HepG2 (cell line): ENCODE data around the gene CDH23. TPM values are rescaled to one million over a fixed set of nuclear protein-coding genes. Genes with fewer than 3 reads are reported as not detected.

Experiments
- ATAC-seq: fragments of 200-7000 bp; cut with Tn5 transposase; 3 replicates; pipeline ENCODE4 v1.9.1; 2020; ENCODE audit warnings: mild to moderate bottlenecking, moderate library complexity
- BruUV-seq: library from RNA; stranded (reverse); fragments of 400-500 nt; replicated peaks from 2 replicates; lab custom pipeline; 2021; lab: Mats Ljungman, UMichigan
- CTCF ChIA-PET: fragments of 300-600 bp; formaldehyde crosslinking; extraction: SDS; loops from one replicate; lab custom pipeline; 2021; ENCODE audit warnings: low total read pairs, inconsistent platforms, low intra/inter-chr PET ratio; lab: Yijun Ruan, JAX
- POLR2A ChIA-PET: fragments of 350-600 bp; sonication (Branson Sonifier 250); formaldehyde crosslinking; loops from one replicate; lab custom pipeline; 2020; ENCODE audit warnings: antibody characterized with exemption, inconsistent platforms; lab: Yijun Ruan, JAX
- DNase-seq: peaks from one replicate; pipeline ENCODE4 v3.0.0-alpha.2; 2015; ENCODE audit warnings: low spot score
- FAIRE-seq: peaks from 3 replicates; lab custom pipeline; 2011; peaks lifted over from hg19 to GRCh38; lab: Jason Lieb, UNC
- H2AFZ ChIP-seq: one replicate; pipeline ENCODE4 v1.6.1; 2011; ENCODE audit warnings: low read length, inconsistent platforms
- H3K27ac ChIP-seq: fragments of 300-600 bp; 3 replicates; pipeline ENCODE4 v1.8.0; 2011; ENCODE audit warnings: mixed run types, mild to moderate bottlenecking, mixed read lengths, low read length, inconsistent platforms; ENCODE audit not compliant: insufficient read depth; ENCODE audit errors: extremely low read length
- H3K27me3 ChIP-seq, 2 experiments: fragments of 200-600 bp in 1 of 2; 2 replicates in 1 of 2; 3 replicates in 1 of 2; pipeline versions ENCODE4 v1.6.0 to v1.8.0; 2011; ENCODE audit warnings: low read length in 2 of 2, mild to moderate bottlenecking in 2 of 2, moderate library complexity in 2 of 2, inconsistent platforms in 1 of 2; ENCODE audit not compliant: insufficient read depth in 2 of 2, control insufficient read depth in 1 of 2
- H3K36me3 ChIP-seq, 2 experiments: fragments of 200-600 bp in 1 of 2; replicated peaks in 1 of 2; 2 replicates in 1 of 2; 3 replicates in 1 of 2; pipeline versions ENCODE4 v1.5.1 to v1.8.0; 2011; ENCODE audit warnings: low read length in 2 of 2, inconsistent platforms in 1 of 2; ENCODE audit not compliant: insufficient read depth in 2 of 2, control insufficient read depth in 1 of 2
- H3K4me1 ChIP-seq: 2 replicates; pipeline ENCODE4 v1.5.1; 2012; ENCODE audit warnings: low read length, inconsistent platforms; ENCODE audit not compliant: insufficient read depth
- H3K4me2 ChIP-seq: 2 replicates; pipeline ENCODE4 v1.6.0; 2011; ENCODE audit warnings: low read depth, low read length, inconsistent platforms
- H3K4me3 ChIP-seq, 3 experiments: fragments of 200-600 bp in 1 of 3; sonication (generic), shearing (Covaris generic) in 1 of 3; replicated peaks in 1 of 3; 2 replicates each; pipeline ENCODE4 v1.5.1; 2011 to 2016; ENCODE audit warnings: low read length in 3 of 3, inconsistent platforms in 2 of 3, low read depth in 2 of 3, mild to moderate bottlenecking in 2 of 3, control low read depth in 1 of 3, mixed read lengths in 1 of 3; ENCODE audit not compliant: insufficient read depth in 1 of 3
- H3K79me2 ChIP-seq: one replicate; pipeline ENCODE4 v1.6.1; 2011; ENCODE audit warnings: low read length, inconsistent platforms; ENCODE audit not compliant: insufficient read depth
- H3K9ac ChIP-seq: 2 replicates; pipeline ENCODE4 v1.6.0; 2011; ENCODE audit warnings: mild to moderate bottlenecking, low read depth, low read length, inconsistent platforms; ENCODE audit not compliant: insufficient read depth
- H3K9me3 ChIP-seq: 2 replicates; pipeline ENCODE4 v1.5.1; 2012; ENCODE audit warnings: mild to moderate bottlenecking, low read length
- H4K20me1 ChIP-seq: 2 replicates; pipeline ENCODE4 v1.6.0; 2011; ENCODE audit warnings: inconsistent platforms, mild to moderate bottlenecking, low read length, moderate library complexity; ENCODE audit not compliant: insufficient read depth
- CENPBD1 ChIP-seq: sonication (generic); formaldehyde crosslinking; IDR thresholded peaks from 2 replicates; pipeline ENCODE4 v1.8.0; 2022; ENCODE audit warnings: missing genetic modification reagents, low read depth, mild to moderate bottlenecking, borderline replicate concordance
- CENPX ChIP-seq: sonication (generic); formaldehyde crosslinking; IDR thresholded peaks from 2 replicates; pipeline ENCODE4 v1.9.0; 2021; ENCODE audit warnings: mild to moderate bottlenecking, missing genetic modification reagents, moderate library complexity
- HNF4A ChIP-seq: sonication (generic); formaldehyde crosslinking; IDR thresholded peaks from 2 replicates; pipeline ENCODE4 v1.4.0; 2020; ENCODE audit warnings: missing genetic modification reagents
- PAX8 ChIP-seq: sonication (generic); formaldehyde crosslinking; IDR thresholded peaks from 2 replicates; pipeline ENCODE4 v1.8.0; 2022; ENCODE audit warnings: mild to moderate bottlenecking, missing genetic modification reagents, borderline replicate concordance
- PITX1 ChIP-seq: sonication (generic); formaldehyde crosslinking; IDR thresholded peaks from 2 replicates; pipeline ENCODE4 v1.5.1; 2020; ENCODE audit warnings: mild to moderate bottlenecking, missing genetic modification reagents
- SIN3A ChIP-seq: IDR thresholded peaks from 2 replicates; pipeline ENCODE4 v1.6.1; 2011; ENCODE audit warnings: low read depth, mild to moderate bottlenecking, control low read depth, low read length, borderline replicate concordance
- ZFP1 ChIP-seq: IDR thresholded peaks from 2 replicates; pipeline ENCODE4 v1.6.1; 2016
- ZNF503 ChIP-seq: sonication (generic); formaldehyde crosslinking; IDR thresholded peaks from 2 replicates; pipeline ENCODE4 v1.4.0; 2020; ENCODE audit warnings: missing genetic modification reagents
- WGBS: methylation state at CpG from one replicate; pipeline ENCODE4 v1.1.6; 2017; ENCODE audit warnings: low lambda C conversion rate; 5-methylcytosine and 5-hydroxymethylcytosine counted together
- in situ Hi-C: cut with HindIII; loops from 2 replicates; pipeline ENCODE4 v1.10.0; 2017; ENCODE audit warnings: low pct_unique_long_range_greater_than_20kb; ENCODE audit not compliant: extremely low pct_ligation_motif_present
- intact Hi-C: fragments of 100-400 bp; cut with micrococcal nuclease; formaldehyde crosslinking; loops from one replicate; pipeline ENCODE4 v1.10.0; 2022; ENCODE audit not compliant: unreplicated experiment
- polyA plus RNA-seq, 8 experiments: library from polyadenylated mRNA; depleted of rRNA in 3 of 8; stranded (reverse) in 7 of 8; unstranded in 1 of 8; fragments of >200 nt; fragmentation: Illumina TruSeq in 4 of 8; extraction: Trizol in 4 of 8; gene quantifications; 2 replicates each; pipeline versions ENCODE4 v1.2.1 to v1.2.3, GENCODE V29; 2011 to 2016; ENCODE audit warnings: low read depth in 4 of 8, missing spikeins in 1 of 8, mixed read lengths in 1 of 8; ENCODE audit not compliant: insufficient read depth in 1 of 8
- total RNA-seq, 5 experiments: library from RNA; depleted of rRNA; stranded (reverse); fragments of >200 nt; fragmentation: Illumina TruSeq; extraction: Trizol; gene quantifications; 2 replicates each; pipeline ENCODE4 v1.2.3, GENCODE V29; 2016; ENCODE audit warnings: low read depth in 1 of 5

Gene CDH23
- total and polyA plus RNA-seq, 2 of the 13 experiments (the other 11 are each of a cell fraction or from before 2014, with no cell fraction given): 0.13 TPM; not detected in 1

- TF ChIP-seq ZNF503 (CRISPR knock-in tag) (no peak), CENPBD1 (no peak), PAX8 (CRISPR knock-in tag) (no peak), PITX1 (CRISPR knock-in tag) (no peak), CENPX (CRISPR knock-in tag) (no peak)
Observed at GRCh38 chr10:71546220-71546619, 149.5 kb downstream of the CDH23 start (continued).

GRCh38 chr10:71547312-71547711 lies 150.6 kb downstream of the CDH23 start:
- no peaks in the 10 kb centered on the region for H3K4me1 ChIP-seq

More at GRCh38 chr10:71547312-71547711, 150.6 kb downstream of the CDH23 start:
- H3K36me3 ChIP-seq: no peaks in the 10 kb centered on the region
- DNase-seq (no peak), ATAC-seq (no peak), FAIRE-seq (no peak)
- H2AFZ ChIP-seq: no peak overlapping the region
- H3K4me2 ChIP-seq: no peak overlapping the region
- H3K27me3 ChIP-seq: peaks cover 10 to 60% of the 10 kb centered on the region in 2 experiments
- no TSS peak for BruUV-seq
- H4K20me1 ChIP-seq: no peaks in the 10 kb centered on the region
- no peak overlapping the region for H3K4me3 ChIP-seq
- intact Hi-C loops: no loop called here
- H3K9me3 ChIP-seq: no peaks in the 10 kb centered on the region
- in situ Hi-C loops: no loop called here
- TF ChIP-seq HNF4A (CRISPR knock-in tag) (no peak), ZFP1 (CRISPR knock-in tag) (no peak), SIN3A (no peak)
- WGBS: 44% methylated on average over 9 of the region's 12 CpGs
- no peak overlapping the region for H3K27ac ChIP-seq
- ChIA-PET CTCF (no interaction called here), POLR2A (no interaction called here)
- no peak overlapping the region for H3K9ac ChIP-seq
- no peaks in the 10 kb centered on the region for H3K79me2 ChIP-seq
